NK-92 treated with Interleukin-12 subunit alpha and Interleukin-12 subunit beta, amount 100 ng/mL, for 24 hours (cell line): ENCODE results near the gene CPZ.

Experiments
- DNase-seq: peaks from one replicate; lab custom pipeline; 2025; lab: John Stamatoyannopoulos, UW

The CPZ gene

GRCh38 chr4:8581094-8581861 lies 11.3 kb upstream of the CPZ start:
- DNase-seq, result no peak

- DNase-seq, result no peak
These were observed 10.5 kb upstream of the CPZ start for GRCh38 chr4:8582016-8582415.

GRCh38 chr4:8582436-8582835 lies 10.1 kb upstream of the CPZ start:
- DNase-seq, result no peak

GRCh38 chr4:8582941-8583654 lies 9.5 kb upstream of the CPZ start:
- DNase-seq, result no peak

GRCh38 chr4:8583655-8584025 lies 8.9 kb upstream of the CPZ start:
- DNase-seq, result no peak

GRCh38 chr4:8585186-8585585 lies 7.4 kb upstream of the CPZ start:
- DNase-seq, result no peak

GRCh38 chr4:8585721-8586212 lies 6.8 kb upstream of the CPZ start:
- no peak for DNase-seq

GRCh38 chr4:8586246-8586645 lies 6.3 kb upstream of the CPZ start:
- DNase-seq, result no peak

- no peak for DNase-seq
These were observed 5.7 kb upstream of the CPZ start for GRCh38 chr4:8586671-8587468.

GRCh38 chr4:8587469-8588195 lies 4.9 kb upstream of the CPZ start:
- no peak for DNase-seq

- DNase-seq, result no peak
These were observed 4.4 kb upstream of the CPZ start for GRCh38 chr4:8588196-8588470.

- DNase-seq, result no peak
These were observed 3.2 kb upstream of the CPZ start for GRCh38 chr4:8589336-8589735.

GRCh38 chr4:8589823-8590545 lies 2.6 kb upstream of the CPZ start:
- no peak for DNase-seq

GRCh38 chr4:8590546-8590880 lies 2.1 kb upstream of the CPZ start:
- no peak for DNase-seq

- DNase-seq, result no peak
These were observed 1.5 kb upstream of the CPZ start for GRCh38 chr4:8591114-8591513.

GRCh38 chr4:8591626-8592365 lies 769 bp upstream of the CPZ start:
- DNase-seq, result no peak

- no peak for DNase-seq
These were observed 915 bp downstream of the CPZ start for GRCh38 chr4:8593264-8594096.

- DNase-seq, result no peak
These were observed 1.8 kb downstream of the CPZ start for GRCh38 chr4:8594097-8595038.
